Thyroid gland (tissue), 4 donors: Measurements from ENCODE around the gene ATG12. TPM values are rescaled to one million over a fixed set of nuclear protein-coding genes. Genes with fewer than 3 reads are reported as not detected.

Experiments used
- DNase-seq, 2 donors: peaks; one replicate each; pipeline ENCODE4 v3.0.0-alpha.2; 2019
- H3K27ac ChIP-seq, 3 donors: fragments of 200-600 bp; sonication (generic); 1 replicate in 2 of 3; 2 replicates in 1 of 3; pipeline ENCODE4 v1.5.1; 2016 to 2019; ENCODE audit warnings: mild to moderate bottlenecking in 1 of 3, moderate library complexity in 1 of 3
- H3K27me3 ChIP-seq: fragments of 200-600 bp; sonication (generic); one replicate; pipeline ENCODE4 v1.5.1; 2019
- H3K36me3 ChIP-seq, 2 donors: fragments of 200-600 bp; sonication (generic); one replicate each; pipeline ENCODE4 v1.5.1; 2016 to 2019
- H3K4me1 ChIP-seq, 2 donors: fragments of 200-600 bp; sonication (generic); one replicate each; pipeline ENCODE4 v1.5.1; 2017 to 2019
- H3K4me3 ChIP-seq, 3 donors: fragments of 200-600 bp; sonication (generic); replicated peaks in 1 of 3; 1 replicate in 2 of 3; 2 replicates in 1 of 3; pipeline ENCODE4 v1.5.1; 2016; ENCODE audit warnings: mild to moderate bottlenecking in 1 of 3
- H3K9me3 ChIP-seq: fragments of 200-600 bp; sonication (generic); one replicate; pipeline ENCODE4 v1.5.1; 2017
- CTCF ChIP-seq, 6 experiments: fragments of 200-600 bp in 3 of 6; fragments of 450-650 bp in 3 of 6; sonication (generic) in 3 of 6; IDR thresholded peaks; one replicate each; pipeline ENCODE4 v1.5.1; 2016 to 2019; ENCODE audit warnings: antibody characterized with exemption in 6 of 6, mild to moderate bottlenecking in 2 of 6, inconsistent platforms in 1 of 6, moderate library complexity in 1 of 6
- POLR2A ChIP-seq, 2 donors: fragments of 450-650 bp; IDR thresholded peaks; one replicate each; pipeline ENCODE4 v1.6.1; 2017; ENCODE audit warnings: antibody characterized with exemption in 2 of 2, mild to moderate bottlenecking in 2 of 2, moderate library complexity in 1 of 2
- WGBS, 2 donors: methylation state at CpG; one replicate each; pipeline ENCODE4 v1.1.5; 2017; 5-methylcytosine and 5-hydroxymethylcytosine counted together
- intact Hi-C: fragments of 100-400 bp; cut with DNase I; formaldehyde crosslinking; loops from one replicate; pipeline ENCODE4 v1.15.1; 2023
- total RNA-seq, 4 donors: library from RNA; depleted of rRNA; stranded (reverse); fragments of >200 nt; gene quantifications; one replicate each; pipeline ENCODE4 v1.2.3, GENCODE V29; 2016

Gene ATG12
- total RNA-seq, 4 donors from 2014 or later: 42.0 to 98.7 (median 68.1) TPM

GRCh38 chr5:115842952-115843351 is 1.6 kb upstream of the ATG12 start:
- no peak overlapping the region for H3K27ac ChIP-seq
- H3K36me3 ChIP-seq: no peaks in the 10 kb centered on the region
- H3K4me3 ChIP-seq: peak overlapping the region in 2 of 3 donors; percentile 52 to 73
- H3K4me1 ChIP-seq: peaks cover 27 to 28% of the 10 kb centered on the region in 2 donors
- no peaks in the 10 kb centered on the region for H3K27me3 ChIP-seq
- no peak for DNase-seq
- intact Hi-C loops: no loop called here
- 23 to 34% methylated on average over 3 of the region's 3 CpGs for WGBS, 2 donors
- TF ChIP-seq CTCF (IDR thresholded peaks at IDR 0.05) (no peak), POLR2A (IDR thresholded peaks at IDR 0.05) (no peak)
- H3K9me3 ChIP-seq: no peaks in the 10 kb centered on the region

GRCh38 chr5:115842089-115842935 is 947 bp upstream of the ATG12 start:
- H3K9me3 ChIP-seq: no peaks in the 10 kb centered on the region
- H3K4me1 ChIP-seq: peaks cover 27 to 28% of the 10 kb centered on the region in 2 donors
- peak overlapping the region; percentile 52 to 73 (median 54) for H3K4me3 ChIP-seq
- 1% methylated on average over 14 to 27 of the region's 68 CpGs for whole genome bisulfite sequencing, 2 donors
- intact Hi-C loops: no loop called here
- H3K27me3 ChIP-seq: no peaks in the 10 kb centered on the region
- H3K27ac ChIP-seq: peak overlapping the region; percentile 66 to 94 (median 87)
- TF ChIP-seq POLR2A (IDR thresholded peaks at IDR 0.05) (no peak), CTCF (IDR thresholded peaks at IDR 0.05) (peak in 2 of 6 experiments; percentile 28 to 37)
- DNase-seq: peak; percentile 72 to 75
- peaks cover 1 to 2% of the 10 kb centered on the region in 2 donors for H3K36me3 ChIP-seq

DNA sequence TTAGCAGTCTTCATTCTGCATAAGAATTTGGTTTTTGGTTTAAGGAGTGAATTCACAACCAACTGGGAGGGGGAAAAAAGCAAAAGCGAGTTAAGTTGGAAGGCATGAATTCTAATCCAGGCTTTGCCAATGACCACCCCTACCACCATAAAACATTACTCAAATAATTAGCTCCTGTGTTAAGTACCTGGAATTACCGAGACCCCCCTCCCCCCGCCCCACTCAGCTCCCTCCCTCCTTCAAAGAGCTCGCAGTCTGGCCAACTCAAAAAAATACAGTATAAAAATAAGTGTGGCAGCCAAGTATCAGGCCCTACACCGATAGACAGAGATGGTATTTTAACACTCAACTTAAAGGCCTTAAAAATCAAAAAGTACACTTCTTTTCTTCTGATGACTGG is 492 bp downstream of the ATG12 start:
- WGBS, 2 donors: 0 to 1% methylated on average over 5 of the region's 5 CpGs
- Histone ChIP-seq H3K4me1 (peaks cover 27 to 28% of the 10 kb centered on the region in 2 donors), H3K27me3 (no peaks in the 10 kb centered on the region), H3K4me3 (peak overlapping the region; percentile 52 to 73 (median 54)), H3K9me3 (no peaks in the 10 kb centered on the region), H3K36me3 (peaks cover 8 to 12% of the 10 kb centered on the region in 2 donors), H3K27ac (peak overlapping the region; percentile 66 to 94 (median 87))
- TF ChIP-seq POLR2A (IDR thresholded peaks at IDR 0.05) (no peak), CTCF (IDR thresholded peaks at IDR 0.05) (no peak)
- intact Hi-C loops: no loop called here
- DNase-seq: no peak

GRCh38 chr5:115838885-115839518 is 2.4 kb downstream of the ATG12 start:
- Histone ChIP-seq H3K36me3 (peaks cover 11 to 26% of the 10 kb centered on the region in 2 donors), H3K27ac (no peak overlapping the region), H3K4me3 (no peak overlapping the region), H3K27me3 (no peaks in the 10 kb centered on the region), H3K9me3 (no peaks in the 10 kb centered on the region), H3K4me1 (peaks cover 22 to 27% of the 10 kb centered on the region in 2 donors)
- 40 to 46% methylated on average over 10 of the region's 10 CpGs for WGBS, 2 donors
- intact Hi-C loops: no loop called here
- TF ChIP-seq CTCF (IDR thresholded peaks at IDR 0.05) (peak in 5 of 6 experiments; percentile 8 to 56 (median 47)), POLR2A (IDR thresholded peaks at IDR 0.05) (no peak)
- peak in 1 of 2 donors; percentile 3 for DNase-seq

DNA sequence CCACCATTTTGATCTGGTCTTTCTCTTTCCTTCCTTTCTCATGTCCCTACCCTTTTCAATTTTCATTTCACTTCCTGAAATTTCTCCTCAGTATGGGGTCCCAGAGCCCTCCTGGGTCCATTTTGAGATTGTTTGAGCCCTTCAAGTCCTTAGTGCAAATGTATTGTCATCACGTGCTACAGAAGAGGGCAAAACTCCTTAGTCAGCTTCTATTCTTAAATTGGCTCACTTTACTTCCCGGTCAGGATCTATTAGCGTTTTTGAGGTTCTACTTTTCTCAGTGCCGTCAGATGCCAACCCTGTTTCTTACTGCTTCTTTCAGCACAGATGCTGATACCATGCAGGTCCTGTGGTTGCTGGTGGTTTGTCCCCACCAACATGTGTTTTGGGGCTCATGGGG is 5.9 kb downstream of the ATG12 start:
- intact Hi-C loops: no loop called here
- Histone ChIP-seq H3K36me3 (peaks cover 15 to 34% of the 10 kb centered on the region in 2 donors), H3K4me3 (no peak overlapping the region), H3K4me1 (peaks cover 16% of the 10 kb centered on the region in 2 donors), H3K27me3 (no peaks in the 10 kb centered on the region), H3K9me3 (no peaks in the 10 kb centered on the region), H3K27ac (no peak overlapping the region)
- TF ChIP-seq POLR2A (IDR thresholded peaks at IDR 0.05) (no peak), CTCF (IDR thresholded peaks at IDR 0.05) (no peak)
- 93% methylated on average over 4 of the region's 4 CpGs for WGBS, 2 donors
- no peak for DNase-seq
